GM12878 (cell line): ENCODE measurements around the gene WARS2. TPM values are rescaled to one million over a fixed set of nuclear protein-coding genes. Genes with fewer than 3 reads are reported as not detected.

Source experiments
- ATAC-seq: fragments of 200-7000 bp; cut with Tn5 transposase; 3 replicates; pipeline ENCODE4 v1.9.1; 2020; ENCODE audit warnings: mild to moderate bottlenecking, moderate library complexity
- BruUV-seq: library from RNA; stranded (reverse); fragments of 400-500 nt; replicated peaks from 2 replicates; lab custom pipeline; 2021; lab: Mats Ljungman, UMichigan
- CTCF ChIA-PET: fragments of 300-600 bp; sonication (Branson Sonifier 250); formaldehyde crosslinking; extraction: SDS; loops from one replicate; lab custom pipeline; 2021; ENCODE audit warnings: inconsistent platforms; lab: Yijun Ruan, JAX
- POLR2A ChIA-PET: fragments of 350-600 bp; formaldehyde crosslinking; extraction: SDS; loops from one replicate; lab custom pipeline; 2021; ENCODE audit warnings: inconsistent platforms; lab: Charles Lee
- RAD21 ChIA-PET: fragments of 300-600 bp; sonication (Branson Sonifier 250); formaldehyde crosslinking; loops from one replicate; lab custom pipeline; 2023; ENCODE audit warnings: antibody characterized with exemption; ENCODE audit not compliant: unreplicated experiment; lab: Charles Lee
- SMC1A ChIA-PET: fragments of 300-600 bp; sonication (Branson Sonifier 250); formaldehyde crosslinking; loops from one replicate; lab custom pipeline; 2023; ENCODE audit not compliant: unreplicated experiment, uncharacterized antibody; lab: Charles Lee
- DNase-seq: peaks from one replicate; pipeline ENCODE4 v3.0.0-alpha.2; 2011; ENCODE audit warnings: low read depth, low spot score
- FAIRE-seq: peaks from 3 replicates; lab custom pipeline; 2011; peaks lifted over from hg19 to GRCh38; lab: Jason Lieb, UNC
- H2AFZ ChIP-seq: 2 replicates; pipeline ENCODE4 v1.6.0; 2011; ENCODE audit warnings: low read depth, low read length, control low read depth; ENCODE audit not compliant: control insufficient read depth
- H3K27ac ChIP-seq: 2 replicates; pipeline ENCODE4 v1.5.1; 2011; ENCODE audit warnings: control low read depth; ENCODE audit not compliant: control insufficient read depth, insufficient read depth
- H3K27me3 ChIP-seq, 2 experiments: replicated peaks in 1 of 2; 2 replicates each; pipeline versions ENCODE4 v1.6.0 to v1.6.1; 2011; ENCODE audit warnings: low read length in 1 of 2; ENCODE audit not compliant: control insufficient read depth in 2 of 2, insufficient read depth in 2 of 2
- H3K36me3 ChIP-seq, 2 experiments: 2 replicates each; pipeline ENCODE4 v1.5.1; 2011; ENCODE audit warnings: low read length in 1 of 2; ENCODE audit not compliant: control insufficient read depth in 2 of 2, insufficient read depth in 2 of 2
- H3K4me1 ChIP-seq: 2 replicates; pipeline ENCODE4 v1.6.1; 2011; ENCODE audit warnings: mild to moderate bottlenecking, low read length, moderate library complexity, mixed read lengths; ENCODE audit not compliant: control insufficient read depth, insufficient read depth
- H3K4me2 ChIP-seq: 2 replicates; pipeline ENCODE4 v1.6.0; 2011; ENCODE audit warnings: control low read depth; ENCODE audit not compliant: control insufficient read depth, insufficient read depth
- H3K4me3 ChIP-seq: fragments of 200-600 bp; sonication (generic); 2 replicates; pipeline ENCODE4 v1.5.1; 2016
- H3K79me2 ChIP-seq: 2 replicates; pipeline ENCODE4 v1.6.0; 2011; ENCODE audit warnings: low read length; ENCODE audit not compliant: control insufficient read depth, insufficient read depth
- H3K9ac ChIP-seq: 2 replicates; pipeline ENCODE4 v1.8.0; 2011; ENCODE audit warnings: low read length, control low read depth, mixed read lengths; ENCODE audit not compliant: control insufficient read depth, insufficient read depth
- H3K9me3 ChIP-seq: replicated peaks from 3 replicates; pipeline ENCODE4 v1.5.1; 2011; ENCODE audit warnings: mild to moderate bottlenecking, low read length; ENCODE audit not compliant: control insufficient read depth, insufficient read depth
- H4K20me1 ChIP-seq: 2 replicates; pipeline ENCODE4 v1.6.0; 2011; ENCODE audit not compliant: control insufficient read depth, insufficient read depth
- ASH2L ChIP-seq: fragments of 300-600, 200-600 bp; sonication (generic); IDR thresholded peaks from 2 replicates; pipeline ENCODE4 v1.6.1; 2017; ENCODE audit warnings: low read depth, mild to moderate bottlenecking, borderline replicate concordance
- ATF7 ChIP-seq: fragments of 450-650 bp; IDR thresholded peaks from 2 replicates; pipeline ENCODE4 v1.6.1; 2016; ENCODE audit warnings: low read depth, mild to moderate bottlenecking
- CREM ChIP-seq: IDR thresholded peaks from 2 replicates; pipeline ENCODE4 v1.6.1; 2014; ENCODE audit warnings: antibody characterized with exemption, low read depth
- EED ChIP-seq: sonication (generic); IDR thresholded peaks from 2 replicates; pipeline ENCODE4 v1.6.1; 2016; ENCODE audit warnings: antibody characterized with exemption, low read depth
- EZH2 ChIP-seq: IDR thresholded peaks from 2 replicates; pipeline ENCODE4 v1.6.1; 2012; ENCODE audit warnings: low read depth, mild to moderate bottlenecking, control low read depth, inconsistent platforms, low read length, borderline replicate concordance; ENCODE audit not compliant: control insufficient read depth
- FOXK2 ChIP-seq: fragments of 450-650 bp; IDR thresholded peaks from 2 replicates; pipeline ENCODE4 v1.6.1; 2017; ENCODE audit warnings: mild to moderate bottlenecking, moderate library complexity
- KDM1A ChIP-seq: fragments of 200-600 bp; sonication (generic); IDR thresholded peaks from 2 replicates; pipeline ENCODE4 v1.6.1; 2016; ENCODE audit warnings: borderline replicate concordance
- NR2F1 ChIP-seq: fragments of 450-650 bp; conservative IDR thresholded peaks from 2 replicates; pipeline ENCODE4 v1.6.1; 2017; ENCODE audit warnings: mild to moderate bottlenecking
- POLR2A ChIP-seq: IDR thresholded peaks from 2 replicates; pipeline ENCODE4 v1.6.1; 2011; ENCODE audit warnings: low read depth, mild to moderate bottlenecking, low read length
- STAT3 ChIP-seq: IDR thresholded peaks from 2 replicates; pipeline ENCODE4 v1.6.1; 2011; ENCODE audit warnings: low read depth, low read length, improper control_type of control experiment
- SUPT20H ChIP-seq: IDR thresholded peaks from 2 replicates; pipeline ENCODE4 v1.6.1; 2011; ENCODE audit warnings: low read depth, mild to moderate bottlenecking, low read length, moderate library complexity, borderline replicate concordance; ENCODE audit not compliant: control insufficient read depth
- TAF1 ChIP-seq: IDR thresholded peaks from 2 replicates; pipeline ENCODE4 v1.6.1; 2011; ENCODE audit warnings: mild to moderate bottlenecking, low read depth, low read length, borderline replicate concordance
- WRNIP1 ChIP-seq: IDR thresholded peaks from 2 replicates; pipeline ENCODE4 v1.6.1; 2011; ENCODE audit warnings: low read depth, low read length, improper control_type of control experiment, borderline replicate concordance
- ZNF622 ChIP-seq: fragments of 450-650 bp; IDR thresholded peaks from 2 replicates; pipeline ENCODE4 v1.6.1; 2017; ENCODE audit warnings: mild to moderate bottlenecking, inconsistent platforms
- ZZZ3 ChIP-seq: IDR thresholded peaks from 2 replicates; pipeline ENCODE4 v1.6.1; 2011; ENCODE audit warnings: low read depth; ENCODE audit not compliant: control insufficient read depth, insufficient read length
- in situ Hi-C: fragments of 300-500 bp; cut with MboI; formaldehyde crosslinking; loops from 9 replicates; pipeline ENCODE4 v1.14.3; 2018; ENCODE audit warnings: mixed read lengths
- intact Hi-C: fragments of 100-400 bp; cut with micrococcal nuclease; formaldehyde crosslinking; loops from one replicate; pipeline ENCODE4 v1.14.2; 2022; ENCODE audit not compliant: unreplicated experiment
- polyA plus RNA-seq, 11 experiments: library from polyadenylated mRNA; depleted of rRNA in 4 of 11; unstranded in 6 of 11; stranded (reverse) in 5 of 11; fragments of >200 nt; fragmentation: Nextera tagmentation in 4 of 11; fragmentation: Illumina TruSeq in 1 of 11; extraction: Ambion mirVana in 4 of 11; extraction: Trizol in 1 of 11; gene quantifications; 1 replicate in 1 of 11; 2 replicates in 10 of 11; pipeline versions ENCODE4 v1.2.1 to v1.2.3, GENCODE V29; 2011 to 2016; ENCODE audit warnings: inconsistent platforms in 2 of 11, missing spikeins in 2 of 11, low read depth in 1 of 11
- total RNA-seq, 4 experiments: library from RNA; depleted of rRNA in 3 of 4; stranded (reverse); fragments of >200 nt in 3 of 4; fragmentation: Illumina TruSeq in 1 of 4; extraction: Trizol in 1 of 4; gene quantifications; 2 replicates each; pipeline versions ENCODE4 v1.2.1 to v1.2.3, GENCODE V29; 2013 to 2021
- TF ChIP-seq, protein P1 (sequence below), 3 experiments: IDR thresholded peaks in 2 of 3; conservative IDR thresholded peaks in 1 of 3; 2 replicates each; pipeline ENCODE4 v1.5.1; 2011; ENCODE audit warnings: low read depth in 3 of 3, low read length in 3 of 3, mild to moderate bottlenecking in 3 of 3, control low read depth in 2 of 3, moderate library complexity in 2 of 3, inconsistent platforms in 1 of 3, mixed read lengths in 1 of 3; ENCODE audit not compliant: control insufficient read depth in 2 of 3, insufficient read depth in 1 of 3; ENCODE audit errors: extremely low read depth in 1 of 3
- TF ChIP-seq, protein P2 (sequence below): IDR thresholded peaks from 2 replicates; pipeline ENCODE4 v1.6.1; 2011; ENCODE audit warnings: borderline replicate concordance, low read depth, mild to moderate bottlenecking, moderate library complexity, low read length; ENCODE audit not compliant: insufficient read depth, poor library complexity, severe bottlenecking
- TF ChIP-seq, protein P3 (sequence below): fragments of 450-650 bp; IDR thresholded peaks from 2 replicates; pipeline ENCODE4 v1.6.1; 2017; ENCODE audit warnings: low read depth, mild to moderate bottlenecking, moderate library complexity

Gene WARS2
- total and polyA plus RNA-seq, 10 of the 15 experiments (the other 5 are each of a cell fraction or from before 2014, with no cell fraction given) = 5.5 to 22.2 (median 14.4) TPM

DNA sequence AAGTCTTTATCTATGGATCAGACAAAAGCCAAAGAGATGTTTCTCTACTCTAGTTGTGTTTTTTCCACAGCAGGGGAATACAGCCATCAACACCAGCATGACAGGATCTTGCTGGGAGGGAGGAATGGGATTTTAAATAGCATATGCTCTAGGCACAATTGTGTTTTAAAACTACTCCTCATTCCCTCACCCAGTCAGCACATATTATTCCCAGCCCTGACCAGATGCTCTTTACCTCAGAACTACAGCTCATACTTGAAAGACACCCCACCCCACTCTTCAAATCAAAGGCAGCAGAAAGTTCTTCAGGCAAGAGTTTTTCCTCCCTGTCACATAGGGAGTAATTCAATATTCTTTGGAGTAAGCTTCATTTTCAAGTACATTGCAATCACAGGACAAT, 106.1 kb downstream of the WARS2 start:
- Histone ChIP-seq H3K9ac (no peak overlapping the region), H3K4me2 (no peak overlapping the region), H3K9me3 (no peaks in the 10 kb centered on the region), H2AFZ (no peak overlapping the region), H4K20me1 (no peaks in the 10 kb centered on the region), H3K36me3 (no peaks in the 10 kb centered on the region), H3K4me3 (no peak overlapping the region), H3K27ac (no peak overlapping the region), H3K4me1 (no peaks in the 10 kb centered on the region), H3K27me3 (no peaks in the 10 kb centered on the region), H3K79me2 (no peaks in the 10 kb centered on the region)
- ChIA-PET CTCF (interaction anchor here (1.0 kb wide), 1 partner anchor 13 kb away, joined by 3 read pairs; no protein-coding TSS in a partner anchor), POLR2A (no interaction called here), SMC1A (interaction anchor here (1.3 to 1.6 kb wide), 2 partner anchors 13 to 25 kb away, joined by 3 to 4 read pairs; no protein-coding TSS in a partner anchor), RAD21 (no interaction called here)
- no peak for FAIRE-seq
- ATAC-seq = no peak
- in situ Hi-C loops = no loop called here
- intact Hi-C loops = no loop called here
- BruUV-seq = no TSS peak
- TF ChIP-seq ASH2L = no peak
- no peak for TF ChIP-seq EED
- TF ChIP-seq SUPT20H = no peak
- TF ChIP-seq, protein P1, sequence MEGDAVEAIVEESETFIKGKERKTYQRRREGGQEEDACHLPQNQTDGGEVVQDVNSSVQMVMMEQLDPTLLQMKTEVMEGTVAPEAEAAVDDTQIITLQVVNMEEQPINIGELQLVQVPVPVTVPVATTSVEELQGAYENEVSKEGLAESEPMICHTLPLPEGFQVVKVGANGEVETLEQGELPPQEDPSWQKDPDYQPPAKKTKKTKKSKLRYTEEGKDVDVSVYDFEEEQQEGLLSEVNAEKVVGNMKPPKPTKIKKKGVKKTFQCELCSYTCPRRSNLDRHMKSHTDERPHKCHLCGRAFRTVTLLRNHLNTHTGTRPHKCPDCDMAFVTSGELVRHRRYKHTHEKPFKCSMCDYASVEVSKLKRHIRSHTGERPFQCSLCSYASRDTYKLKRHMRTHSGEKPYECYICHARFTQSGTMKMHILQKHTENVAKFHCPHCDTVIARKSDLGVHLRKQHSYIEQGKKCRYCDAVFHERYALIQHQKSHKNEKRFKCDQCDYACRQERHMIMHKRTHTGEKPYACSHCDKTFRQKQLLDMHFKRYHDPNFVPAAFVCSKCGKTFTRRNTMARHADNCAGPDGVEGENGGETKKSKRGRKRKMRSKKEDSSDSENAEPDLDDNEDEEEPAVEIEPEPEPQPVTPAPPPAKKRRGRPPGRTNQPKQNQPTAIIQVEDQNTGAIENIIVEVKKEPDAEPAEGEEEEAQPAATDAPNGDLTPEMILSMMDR (IDR thresholded peaks at IDR 0.05 in 2 of 3, conservative IDR thresholded peaks at IDR 0.05 in 1 of 3; ENCODE audit: control insufficient read depth in 2 of 3, extremely low read depth in 1 of 3, insufficient read depth in 1 of 3, low read depth in 3 of 3, low read length in 3 of 3) = no peak
- TF ChIP-seq, protein P2, sequence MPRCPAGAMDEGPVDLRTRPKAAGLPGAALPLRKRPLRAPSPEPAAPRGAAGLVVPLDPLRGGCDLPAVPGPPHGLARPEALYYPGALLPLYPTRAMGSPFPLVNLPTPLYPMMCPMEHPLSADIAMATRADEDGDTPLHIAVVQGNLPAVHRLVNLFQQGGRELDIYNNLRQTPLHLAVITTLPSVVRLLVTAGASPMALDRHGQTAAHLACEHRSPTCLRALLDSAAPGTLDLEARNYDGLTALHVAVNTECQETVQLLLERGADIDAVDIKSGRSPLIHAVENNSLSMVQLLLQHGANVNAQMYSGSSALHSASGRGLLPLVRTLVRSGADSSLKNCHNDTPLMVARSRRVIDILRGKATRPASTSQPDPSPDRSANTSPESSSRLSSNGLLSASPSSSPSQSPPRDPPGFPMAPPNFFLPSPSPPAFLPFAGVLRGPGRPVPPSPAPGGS = no peak
- TF ChIP-seq STAT3 = no peak
- TF ChIP-seq EZH2 = no peak
- TF ChIP-seq NR2F1 = no peak
- TF ChIP-seq POLR2A = no peak
- TF ChIP-seq KDM1A = no peak
- TF ChIP-seq ZZZ3 = no peak
- no peak for TF ChIP-seq ATF7
- TF ChIP-seq, protein P3, sequence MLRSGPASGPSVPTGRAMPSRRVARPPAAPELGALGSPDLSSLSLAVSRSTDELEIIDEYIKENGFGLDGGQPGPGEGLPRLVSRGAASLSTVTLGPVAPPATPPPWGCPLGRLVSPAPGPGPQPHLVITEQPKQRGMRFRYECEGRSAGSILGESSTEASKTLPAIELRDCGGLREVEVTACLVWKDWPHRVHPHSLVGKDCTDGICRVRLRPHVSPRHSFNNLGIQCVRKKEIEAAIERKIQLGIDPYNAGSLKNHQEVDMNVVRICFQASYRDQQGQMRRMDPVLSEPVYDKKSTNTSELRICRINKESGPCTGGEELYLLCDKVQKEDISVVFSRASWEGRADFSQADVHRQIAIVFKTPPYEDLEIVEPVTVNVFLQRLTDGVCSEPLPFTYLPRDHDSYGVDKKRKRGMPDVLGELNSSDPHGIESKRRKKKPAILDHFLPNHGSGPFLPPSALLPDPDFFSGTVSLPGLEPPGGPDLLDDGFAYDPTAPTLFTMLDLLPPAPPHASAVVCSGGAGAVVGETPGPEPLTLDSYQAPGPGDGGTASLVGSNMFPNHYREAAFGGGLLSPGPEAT = no peak
- no peak for TF ChIP-seq TAF1
- TF ChIP-seq WRNIP1 = no peak
- no peak for TF ChIP-seq CREM
- TF ChIP-seq FOXK2 = no peak
- no peak for TF ChIP-seq ZNF622
- DNase-seq = no peak
